GM19238 (cell line): Measurements from ENCODE around the gene TRIO.

Experiments
- DNase-seq: peaks from one replicate; pipeline ENCODE4 v3.0.0; 2011; ENCODE audit warnings: low spot score; ENCODE audit not compliant: insufficient read length

Gene TRIO

GRCh38 chr5:14245132-14245925, 102.2 kb downstream of the TRIO start:
- no peak for DNase-seq

GRCh38 chr5:14246350-14247053, 103.4 kb downstream of the TRIO start:
- no peak for DNase-seq

GRCh38 chr5:14247054-14247386, 103.9 kb downstream of the TRIO start:
- no peak for DNase-seq

DNA sequence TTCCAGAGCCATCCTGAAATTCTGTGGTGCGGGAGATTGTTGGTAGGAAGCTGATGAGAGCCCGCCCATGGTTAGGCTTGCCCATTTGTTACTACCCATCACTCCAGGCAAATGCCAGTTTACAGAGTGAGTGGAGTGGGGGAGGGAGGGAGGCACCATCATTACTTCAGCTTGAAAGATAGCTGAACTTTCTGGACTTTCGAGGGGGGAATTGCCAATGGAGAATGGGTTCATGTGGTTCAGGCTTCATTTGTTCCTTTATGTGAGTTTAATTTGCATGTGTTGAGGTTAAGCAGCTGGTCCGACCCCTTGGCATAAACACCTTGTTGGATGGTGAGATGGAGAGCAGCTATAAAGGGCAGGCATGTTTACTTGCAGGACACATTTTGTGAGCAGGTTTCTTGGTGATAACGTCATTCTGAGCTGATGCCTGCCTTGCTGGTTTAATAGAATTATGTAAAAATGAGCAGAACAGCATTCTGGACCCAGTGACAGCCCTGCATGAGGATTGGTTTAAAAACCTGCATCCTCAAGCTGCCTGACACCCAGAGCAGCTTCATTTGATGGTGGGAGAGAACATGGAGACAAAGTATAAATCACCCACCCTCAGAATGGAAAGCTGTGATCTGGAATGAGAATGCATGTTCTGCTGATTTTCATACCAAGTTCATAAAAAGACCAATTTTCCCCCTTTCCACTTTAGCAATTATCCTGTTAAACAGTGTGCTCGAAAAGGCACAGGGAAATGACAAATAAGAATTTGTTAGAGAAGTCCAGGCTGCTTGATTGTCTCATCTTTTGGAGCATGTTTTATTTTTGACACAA, 106.3 kb downstream of the TRIO start:
- no peak for DNase-seq

- DNase-seq = no peak
Measured at GRCh38 chr5:14250084-14250695, 107.0 kb downstream of the TRIO start.

GRCh38 chr5:14250748-14251701, 107.9 kb downstream of the TRIO start:
- DNase-seq = no peak

DNA sequence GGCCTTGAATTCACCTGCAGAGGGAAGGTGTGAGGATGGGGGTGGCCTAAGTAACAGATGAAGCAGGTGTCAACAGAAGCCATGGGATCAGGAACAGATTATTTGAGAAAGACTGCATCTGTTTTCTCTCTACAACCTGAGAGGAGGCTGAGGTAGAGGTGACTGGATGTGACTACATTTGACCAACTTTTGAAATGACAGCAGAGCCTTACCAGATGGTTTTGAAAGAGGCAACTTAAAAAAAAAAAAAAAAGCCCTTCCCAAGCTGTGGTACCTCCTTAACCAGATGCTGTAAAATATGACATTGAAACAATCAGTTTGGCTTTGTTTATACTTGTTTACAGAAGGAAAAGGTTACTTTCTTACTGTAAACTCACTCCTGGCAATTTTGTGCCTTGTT, 108.6 kb downstream of the TRIO start:
- DNase-seq = no peak

DNA sequence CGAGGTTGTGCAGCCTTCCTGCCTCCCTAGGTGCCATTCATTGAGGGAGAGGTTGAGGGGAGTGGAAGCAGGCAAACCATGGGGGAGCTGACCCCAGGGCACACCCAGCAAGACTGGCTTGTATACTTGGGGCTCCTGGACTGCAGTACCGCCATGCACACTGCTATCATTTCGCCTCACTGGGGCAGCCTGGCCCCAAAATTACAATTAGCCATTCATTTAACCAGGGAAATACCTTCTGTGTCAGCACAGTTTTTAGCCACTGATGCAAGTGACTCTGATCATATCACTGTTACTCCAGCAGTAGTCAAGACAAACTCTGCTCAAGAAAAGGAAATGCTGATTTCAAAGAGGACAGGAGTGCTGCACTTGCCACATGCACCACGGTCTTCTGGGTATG, 109.7 kb downstream of the TRIO start:
- no peak for DNase-seq

DNA sequence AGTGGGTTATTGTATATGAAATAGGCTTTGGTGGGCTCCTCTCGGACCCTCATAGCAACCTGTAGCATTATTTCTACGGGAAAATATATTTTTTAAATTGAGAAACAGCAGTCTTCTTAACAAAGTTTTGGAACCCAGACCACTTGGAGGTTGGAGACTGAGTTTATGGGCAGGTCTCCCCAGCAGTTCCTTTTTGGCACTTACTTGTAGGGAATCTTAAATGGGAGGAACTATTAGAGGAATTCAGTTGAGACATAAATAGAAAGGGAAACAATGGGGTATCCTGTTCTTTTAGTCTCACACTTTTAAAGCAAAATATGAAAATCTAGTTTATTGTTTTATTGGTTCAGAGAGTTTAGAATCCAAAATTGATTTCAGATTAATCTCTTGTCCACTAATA, 111.5 kb downstream of the TRIO start:
- DNase-seq = no peak

- no peak for DNase-seq
Measured at GRCh38 chr5:14256026-14256690, 113.0 kb downstream of the TRIO start.

- no peak for DNase-seq
Measured at GRCh38 chr5:14256756-14257393, 113.7 kb downstream of the TRIO start.

DNA sequence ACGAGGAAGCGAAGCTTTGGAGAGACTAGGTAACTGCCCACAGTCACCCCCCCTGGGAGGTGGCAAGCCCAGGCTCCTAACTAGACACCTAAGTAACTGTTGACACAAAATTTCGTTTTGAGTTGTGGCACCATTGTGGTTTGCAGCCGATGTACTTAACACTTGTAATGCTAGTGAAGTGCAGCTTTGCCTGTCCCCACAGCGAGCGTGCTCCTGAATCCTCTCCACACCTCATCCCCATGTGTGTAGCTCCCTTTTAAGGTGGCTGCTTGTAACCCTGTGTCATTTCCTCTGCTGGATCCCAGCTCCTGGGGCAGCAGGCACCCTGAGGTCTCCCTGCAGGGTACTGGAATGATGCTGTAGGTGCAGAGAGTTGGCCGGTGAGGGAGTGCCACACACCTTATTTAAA, 114.9 kb downstream of the TRIO start:
- no peak for DNase-seq

- DNase-seq = no peak
Measured at GRCh38 chr5:14258840-14259239, 115.7 kb downstream of the TRIO start.

DNA sequence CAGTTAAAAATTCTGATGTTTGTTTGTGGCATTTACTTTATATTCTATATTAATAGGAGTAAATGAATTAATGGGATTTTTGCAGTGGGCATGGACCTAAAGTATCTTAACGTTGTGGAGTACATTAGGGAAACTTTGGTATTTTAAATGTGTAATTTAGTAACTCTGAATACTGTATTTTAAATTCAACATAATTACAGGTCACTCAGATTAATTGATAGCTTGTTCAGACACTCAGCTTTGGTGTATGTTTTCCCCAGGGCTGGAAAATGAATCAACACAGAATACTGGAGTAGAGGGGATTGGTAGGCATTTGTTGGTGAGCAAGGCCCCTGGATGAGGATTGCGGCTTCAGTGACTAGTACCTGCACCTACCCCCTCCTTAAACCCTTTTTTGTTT, 117.5 kb downstream of the TRIO start:
- no peak for DNase-seq

GRCh38 chr5:14261235-14261634, 118.1 kb downstream of the TRIO start:
- DNase-seq = no peak

GRCh38 chr5:14261856-14262611, 118.9 kb downstream of the TRIO start:
- no peak for DNase-seq

DNA sequence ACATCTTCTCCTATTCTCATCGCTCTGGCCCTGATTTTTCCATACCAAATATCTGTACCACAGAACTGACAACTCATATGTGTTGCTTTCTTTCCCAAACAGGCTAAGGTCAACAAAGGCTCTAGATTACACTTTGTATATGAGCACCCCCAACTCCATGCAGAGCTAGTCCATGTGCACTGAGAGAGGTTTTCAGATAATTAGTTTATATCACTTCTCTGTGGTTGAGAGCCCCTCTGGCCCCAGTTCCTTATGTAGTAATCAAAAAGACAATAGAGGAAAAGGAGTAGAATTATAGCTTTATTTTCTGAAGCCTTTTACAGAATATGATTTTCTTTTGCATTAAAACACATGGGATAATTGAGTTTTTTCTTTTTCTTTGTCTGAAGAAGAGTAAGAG, 120.0 kb downstream of the TRIO start:
- DNase-seq = no peak

- no peak for DNase-seq
Measured at GRCh38 chr5:14263699-14264098, 120.6 kb downstream of the TRIO start.
